GM13977 (cell line): ENCODE results near the gene AGO4.

ENCODE experiments used
- DNase-seq: peaks from one replicate; pipeline ENCODE4 v3.0.0; 2012; ENCODE audit warnings: low spot score
- CTCF ChIP-seq: IDR thresholded peaks from 2 replicates; pipeline ENCODE4 v1.5.1; 2012; ENCODE audit warnings: mild to moderate bottlenecking, control low read depth; ENCODE audit not compliant: insufficient read depth; ENCODE audit errors: extremely low read depth, missing control alignments
- in situ Hi-C: fragments of 300-500 bp; cut with MboI; formaldehyde crosslinking; loops from one replicate; pipeline ENCODE4 v1.12.0; 2022; ENCODE audit warnings: low sequenced_read_pairs, low pct_unique_long_range_greater_than_20kb, mixed read lengths, inconsistent platforms; ENCODE audit not compliant: unreplicated experiment

Gene AGO4

DNA sequence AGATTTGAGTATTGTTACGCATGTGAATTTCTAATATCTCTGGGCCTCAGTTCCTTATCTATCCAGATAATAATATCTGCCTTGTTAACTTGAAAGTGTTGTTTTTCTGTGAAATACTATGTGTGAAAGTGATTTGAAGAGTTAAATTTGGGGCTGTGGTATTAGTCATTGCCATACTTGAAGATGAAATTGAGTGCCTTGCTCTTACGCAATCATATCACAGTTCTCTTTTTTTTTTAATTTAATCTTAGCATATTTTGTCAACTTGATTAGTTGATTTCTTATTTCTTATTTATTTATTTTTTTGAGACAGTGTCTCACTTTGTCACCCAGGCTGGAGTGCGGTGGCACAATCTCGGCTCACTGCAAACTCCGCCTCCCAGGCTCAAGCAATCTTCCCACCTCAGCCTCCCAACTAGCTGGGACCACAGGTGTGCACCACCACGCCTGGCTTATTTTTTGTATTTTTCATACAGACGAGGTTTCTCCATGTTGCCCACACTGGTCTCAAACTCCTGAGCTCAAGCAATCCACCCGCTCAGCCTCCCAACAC, 31.0 kb downstream of the AGO4 start:
- DNase-seq, result no peak

DNA sequence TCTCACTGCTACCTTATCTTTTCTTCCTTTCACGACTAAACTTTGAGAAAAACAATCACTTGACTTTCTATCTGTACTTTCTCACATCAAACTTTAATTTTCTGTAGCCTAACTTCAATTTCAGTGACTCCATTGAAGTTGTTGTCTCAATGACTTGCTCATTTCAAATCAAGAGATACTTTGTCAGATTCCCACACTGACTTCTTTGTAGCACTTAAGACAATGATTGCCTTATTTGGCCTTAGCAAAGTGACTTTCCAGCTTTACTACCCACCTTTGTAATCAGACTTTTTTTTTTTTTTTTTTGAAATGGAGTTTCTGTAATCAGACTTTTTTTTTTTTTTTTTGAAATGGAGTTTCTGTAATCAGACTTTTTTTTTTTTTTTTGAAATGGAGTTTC, 37.0 kb downstream of the AGO4 start:
- TF ChIP-seq CTCF, result no peak
- DNase-seq, result no peak
- in situ Hi-C loops, result no loop called here

More for the DNA sequence above, 31.0 kb downstream of the AGO4 start:
- TF ChIP-seq CTCF, result no peak
- in situ Hi-C loops, result no loop called here

DNA sequence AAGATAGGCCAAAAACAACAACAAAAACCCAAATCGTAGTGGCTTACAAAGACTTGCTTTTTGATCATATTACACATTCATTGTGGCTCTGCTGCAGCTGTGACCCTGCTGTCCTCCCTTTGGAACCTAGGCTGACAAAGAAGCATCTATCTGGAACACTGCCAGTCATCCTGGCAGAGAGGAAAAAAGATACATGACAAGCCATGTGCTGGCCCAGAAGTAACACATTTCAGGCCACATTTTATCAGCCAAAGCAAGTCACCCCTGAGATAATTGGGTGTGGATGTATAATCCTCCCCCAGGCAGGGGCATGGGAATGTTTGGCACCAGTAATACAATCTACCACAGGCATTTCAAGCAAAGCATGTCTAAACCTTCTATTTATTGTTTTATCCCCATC, 38.0 kb downstream of the AGO4 start:
- DNase-seq, result no peak
- TF ChIP-seq CTCF, result no peak
- in situ Hi-C loops, result no loop called here

DNA sequence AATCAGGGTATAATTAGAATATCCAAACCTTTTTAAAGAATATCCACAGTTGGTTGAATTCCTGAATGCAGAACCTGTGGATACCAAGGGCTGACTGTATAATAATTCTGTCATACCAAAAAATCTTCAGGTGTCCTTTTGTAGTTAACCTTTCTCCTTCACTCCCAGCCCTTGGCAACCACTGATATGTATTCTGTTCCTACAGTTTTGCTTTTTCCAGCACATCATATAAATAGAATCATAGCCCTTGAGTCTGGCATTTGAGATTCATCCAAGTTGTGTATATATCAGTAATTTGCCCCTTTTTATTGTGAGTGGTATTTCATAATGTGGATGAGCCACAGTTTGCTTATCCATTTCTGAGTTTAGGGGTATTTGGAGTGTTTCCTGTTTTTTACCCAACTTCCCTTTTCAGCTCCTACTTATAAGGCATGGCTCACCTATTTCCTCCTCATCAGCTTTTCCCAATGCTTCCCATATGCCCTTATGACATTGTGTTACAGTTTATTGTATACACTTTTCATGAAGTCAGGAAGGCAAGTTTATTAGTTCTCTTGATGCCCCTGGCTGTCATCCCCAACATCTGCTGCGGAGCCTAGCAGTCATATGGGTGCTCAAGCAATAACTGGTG, 40.2 kb downstream of the AGO4 start:
- no peak for DNase-seq
- no peak for TF ChIP-seq CTCF
- in situ Hi-C loops, result no loop called here

- no peak for TF ChIP-seq CTCF
- in situ Hi-C loops, result no loop called here
- DNase-seq, result no peak
These were observed 42.2 kb downstream of the AGO4 start for GRCh38 chr1:35850051-35850450.

GRCh38 chr1:35850716-35851115, 42.9 kb downstream of the AGO4 start:
- in situ Hi-C loops, result no loop called here
- TF ChIP-seq CTCF, result no peak

More at GRCh38 chr1:35850716-35851115, 42.9 kb downstream of the AGO4 start:
- no peak for DNase-seq
